Astrocyte (in vitro differentiated cells and primary cell): ENCODE measurements around the gene PNPLA1. TPM values are rescaled to one million over a fixed set of nuclear protein-coding genes. Genes with fewer than 3 reads are reported as not detected.

ENCODE experiments used
- DNase-seq: peaks from one replicate; pipeline ENCODE4 v3.0.0-alpha.2; 2010; ENCODE audit warnings: low read depth
- FAIRE-seq: peaks from 2 replicates; lab custom pipeline; 2011; peaks lifted over from hg19 to GRCh38; lab: Jason Lieb, UNC
- H2AFZ ChIP-seq: 2 replicates; pipeline ENCODE4 v1.6.0; 2012; ENCODE audit warnings: low read depth, low read length, inconsistent platforms
- H3K27ac ChIP-seq: 2 replicates; pipeline ENCODE4 v1.5.1; 2011; ENCODE audit warnings: low read depth, low read length, inconsistent platforms
- H3K27me3 ChIP-seq: 2 replicates; pipeline ENCODE4 v1.6.0; 2011; ENCODE audit warnings: low read length, inconsistent platforms; ENCODE audit not compliant: insufficient read depth
- H3K36me3 ChIP-seq: 2 replicates; pipeline ENCODE4 v1.5.1; 2011; ENCODE audit warnings: low read length, inconsistent platforms; ENCODE audit not compliant: insufficient read depth
- H3K4me1 ChIP-seq: 2 replicates; pipeline ENCODE4 v1.5.1; 2011; ENCODE audit warnings: low read length, inconsistent platforms; ENCODE audit not compliant: insufficient read depth
- H3K4me2 ChIP-seq: 2 replicates; pipeline ENCODE4 v1.6.0; 2012; ENCODE audit warnings: low read length, inconsistent platforms
- H3K4me3 ChIP-seq: 2 replicates; pipeline ENCODE4 v1.5.1; 2011; ENCODE audit warnings: low read depth, mild to moderate bottlenecking, low read length, inconsistent platforms; ENCODE audit not compliant: insufficient read depth
- H3K79me2 ChIP-seq: 2 replicates; pipeline ENCODE4 v1.6.0; 2012; ENCODE audit warnings: mild to moderate bottlenecking, low read length, inconsistent platforms; ENCODE audit not compliant: insufficient read depth
- H3K9ac ChIP-seq: 2 replicates; pipeline ENCODE4 v1.6.0; 2012; ENCODE audit warnings: mild to moderate bottlenecking, low read length, inconsistent platforms
- H3K9me3 ChIP-seq: 2 replicates; pipeline ENCODE4 v1.5.1; 2012; ENCODE audit warnings: low read depth, mild to moderate bottlenecking, low read length, inconsistent platforms; ENCODE audit not compliant: insufficient read depth
- H4K20me1 ChIP-seq: 2 replicates; pipeline ENCODE4 v1.6.0; 2012; ENCODE audit warnings: low read length, inconsistent platforms; ENCODE audit not compliant: insufficient read depth
- H3K27ac Mint-ChIP-seq: one replicate; pipeline ENCODE4 v1.8.0; 2021; ENCODE audit warnings: mild to moderate bottlenecking, mixed read lengths; ENCODE audit not compliant: unreplicated experiment
- H3K27me3 Mint-ChIP-seq: one replicate; pipeline ENCODE4 v1.8.0; 2021; ENCODE audit warnings: low read depth, mixed read lengths; ENCODE audit not compliant: unreplicated experiment
- H3K36me3 Mint-ChIP-seq: one replicate; pipeline ENCODE4 v1.8.0; 2021; ENCODE audit warnings: low read depth, mixed read lengths; ENCODE audit not compliant: unreplicated experiment
- H3K4me1 Mint-ChIP-seq: one replicate; pipeline ENCODE4 v1.8.0; 2021; ENCODE audit warnings: low read depth, mixed read lengths; ENCODE audit not compliant: unreplicated experiment
- H3K4me3 Mint-ChIP-seq: one replicate; pipeline ENCODE4 v1.8.0; 2021; ENCODE audit warnings: mild to moderate bottlenecking, moderate library complexity, mixed read lengths; ENCODE audit not compliant: unreplicated experiment
- H3K9me3 Mint-ChIP-seq: one replicate; pipeline ENCODE4 v1.8.0; 2021; ENCODE audit warnings: mild to moderate bottlenecking, mixed read lengths; ENCODE audit not compliant: unreplicated experiment
- EZH2 ChIP-seq: IDR thresholded peaks from 2 replicates; pipeline ENCODE4 v1.6.1; 2012; ENCODE audit warnings: mild to moderate bottlenecking, low read length, inconsistent platforms; ENCODE audit not compliant: insufficient read depth
- total RNA-seq: library from RNA; stranded (reverse); gene quantifications from 2 replicates; pipeline ENCODE4 v1.2.1, GENCODE V29; 2021
- TF ChIP-seq, protein P1 (sequence below): IDR thresholded peaks from 2 replicates; pipeline ENCODE4 v1.5.1; 2011; ENCODE audit warnings: low read depth, mild to moderate bottlenecking, inconsistent platforms, low read length, moderate library complexity; ENCODE audit not compliant: insufficient read depth

The PNPLA1 gene
- total RNA-seq, 1 donor from 2014 or later = not detected

DNA sequence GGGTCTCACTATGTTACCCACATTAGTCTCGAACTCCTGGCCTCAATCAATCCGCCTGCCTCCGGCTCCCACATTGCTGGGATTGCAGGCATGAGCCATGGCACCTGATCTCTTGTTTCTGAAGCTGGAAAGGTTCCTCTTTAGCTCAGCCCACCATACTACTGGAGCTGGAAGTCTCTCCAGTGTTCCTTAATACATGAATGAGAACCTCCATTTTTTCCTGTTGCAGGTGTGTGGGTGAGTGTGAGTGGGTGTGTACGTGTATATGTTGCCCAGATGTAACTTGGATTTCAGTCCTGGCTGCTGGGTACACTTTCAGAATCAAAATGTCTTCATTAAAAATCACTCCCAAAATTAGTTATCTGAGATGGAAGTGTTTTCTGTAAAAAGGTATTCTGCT is 11.1 kb downstream of the PNPLA1 start:
- Histone ChIP-seq H3K4me2 (no peak overlapping the region), H3K4me1 (no peaks in the 10 kb centered on the region), H4K20me1 (no peaks in the 10 kb centered on the region), H3K9ac (no peak overlapping the region), H3K36me3 (no peaks in the 10 kb centered on the region), H3K79me2 (no peaks in the 10 kb centered on the region), H3K27me3 (peaks cover 70% of the 10 kb centered on the region), H3K9me3 (no peaks in the 10 kb centered on the region), H3K27ac (no peak overlapping the region), H3K4me3 (no peak overlapping the region), H2AFZ (no peak overlapping the region)
- no peak for FAIRE-seq
- TF ChIP-seq EZH2 = no peak
- TF ChIP-seq, protein P1, sequence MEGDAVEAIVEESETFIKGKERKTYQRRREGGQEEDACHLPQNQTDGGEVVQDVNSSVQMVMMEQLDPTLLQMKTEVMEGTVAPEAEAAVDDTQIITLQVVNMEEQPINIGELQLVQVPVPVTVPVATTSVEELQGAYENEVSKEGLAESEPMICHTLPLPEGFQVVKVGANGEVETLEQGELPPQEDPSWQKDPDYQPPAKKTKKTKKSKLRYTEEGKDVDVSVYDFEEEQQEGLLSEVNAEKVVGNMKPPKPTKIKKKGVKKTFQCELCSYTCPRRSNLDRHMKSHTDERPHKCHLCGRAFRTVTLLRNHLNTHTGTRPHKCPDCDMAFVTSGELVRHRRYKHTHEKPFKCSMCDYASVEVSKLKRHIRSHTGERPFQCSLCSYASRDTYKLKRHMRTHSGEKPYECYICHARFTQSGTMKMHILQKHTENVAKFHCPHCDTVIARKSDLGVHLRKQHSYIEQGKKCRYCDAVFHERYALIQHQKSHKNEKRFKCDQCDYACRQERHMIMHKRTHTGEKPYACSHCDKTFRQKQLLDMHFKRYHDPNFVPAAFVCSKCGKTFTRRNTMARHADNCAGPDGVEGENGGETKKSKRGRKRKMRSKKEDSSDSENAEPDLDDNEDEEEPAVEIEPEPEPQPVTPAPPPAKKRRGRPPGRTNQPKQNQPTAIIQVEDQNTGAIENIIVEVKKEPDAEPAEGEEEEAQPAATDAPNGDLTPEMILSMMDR = no peak
- Mint-ChIP-seq H3K9me3 (peaks cover 2% of the 10 kb centered on the region), H3K27ac (no peak overlapping the region), H3K36me3 (no peaks in the 10 kb centered on the region), H3K27me3 (peaks cover 72% of the 10 kb centered on the region), H3K4me1 (no peaks in the 10 kb centered on the region), H3K4me3 (no peak overlapping the region)
- no peak for DNase-seq

DNA sequence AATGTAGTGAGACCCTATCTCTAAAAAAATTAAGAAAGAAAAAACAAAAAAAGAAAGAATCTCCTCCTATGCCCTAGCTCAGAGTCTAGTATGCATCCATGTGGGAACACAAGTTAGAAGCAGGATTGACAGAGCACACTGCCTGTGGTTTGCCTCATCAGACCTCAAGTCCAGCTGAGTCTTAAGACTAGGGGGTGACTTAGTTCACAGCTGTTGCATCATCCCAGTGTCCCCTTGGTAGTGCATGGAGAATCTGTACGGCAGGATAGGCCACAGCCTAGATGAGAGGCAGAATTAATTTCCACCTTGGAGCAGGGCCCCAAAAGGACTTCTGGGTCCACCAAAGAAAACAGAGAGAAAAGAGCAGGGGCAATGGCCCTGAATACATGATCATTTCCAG is 13.7 kb downstream of the PNPLA1 start:
- Mint-ChIP-seq H3K9me3 (no peaks in the 10 kb centered on the region), H3K36me3 (no peaks in the 10 kb centered on the region), H3K27me3 (peaks cover 59% of the 10 kb centered on the region), H3K4me3 (no peak overlapping the region), H3K27ac (no peak overlapping the region), H3K4me1 (peaks cover 7% of the 10 kb centered on the region)
- Histone ChIP-seq H3K9me3 (no peaks in the 10 kb centered on the region), H3K36me3 (no peaks in the 10 kb centered on the region), H3K4me3 (no peak overlapping the region), H3K4me1 (no peaks in the 10 kb centered on the region), H4K20me1 (no peaks in the 10 kb centered on the region), H3K4me2 (no peak overlapping the region), H3K9ac (no peak overlapping the region), H3K27me3 (peaks cover 62% of the 10 kb centered on the region), H2AFZ (no peak overlapping the region), H3K27ac (no peak overlapping the region), H3K79me2 (no peaks in the 10 kb centered on the region)
- DNase-seq = no peak
- TF ChIP-seq, protein P1 = no peak
- FAIRE-seq = no peak

- Mint-ChIP-seq H3K36me3 (no peaks in the 10 kb centered on the region), H3K27ac (no peak overlapping the region), H3K27me3 (peaks cover 53% of the 10 kb centered on the region), H3K4me1 (peaks cover 7% of the 10 kb centered on the region), H3K9me3 (no peaks in the 10 kb centered on the region), H3K4me3 (no peak overlapping the region)
- Histone ChIP-seq H3K79me2 (no peaks in the 10 kb centered on the region), H3K27ac (no peak overlapping the region), H3K9me3 (no peaks in the 10 kb centered on the region), H3K4me1 (no peaks in the 10 kb centered on the region), H4K20me1 (no peaks in the 10 kb centered on the region), H3K4me2 (no peak overlapping the region), H3K27me3 (peaks cover 55% of the 10 kb centered on the region), H3K36me3 (no peaks in the 10 kb centered on the region), H2AFZ (no peak overlapping the region), H3K4me3 (no peak overlapping the region), H3K9ac (no peak overlapping the region)
- TF ChIP-seq EZH2 = no peak
- TF ChIP-seq, protein P1 = no peak
- DNase-seq (no peak), FAIRE-seq (no peak)
Measured at GRCh38 chr6:36284359-36284758, 14.5 kb downstream of the PNPLA1 start.
